CD4-positive, alpha-beta T cell treated with Interleukin-6 at 100 ng/mL for 8 hours (primary cell): ENCODE measurements around the gene SOSTDC1.

ENCODE experiments used
- DNase-seq: peaks from one replicate; pipeline ENCODE4 v3.0.0-alpha.2; 2020; ENCODE audit warnings: mixed read lengths, low spot score

The SOSTDC1 gene

DNA sequence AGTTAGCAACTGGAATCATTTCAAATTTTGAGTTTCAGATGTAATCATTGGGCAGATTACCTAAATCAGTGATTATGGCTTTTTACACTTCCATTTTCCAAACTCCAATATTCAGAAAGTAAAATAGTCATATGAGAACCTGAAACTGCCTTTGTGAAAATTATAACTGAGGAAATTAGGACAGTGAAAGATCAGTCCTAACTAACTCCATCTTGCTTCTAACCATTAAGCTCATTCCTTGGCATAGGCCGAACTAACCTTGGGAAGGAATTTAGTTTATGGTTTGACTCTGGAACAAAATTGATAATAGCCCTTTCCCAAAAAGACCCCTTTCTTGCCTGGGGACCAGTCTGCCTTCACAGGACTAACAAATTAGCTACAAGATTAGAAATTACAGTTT is 46.4 kb downstream of the SOSTDC1 start:
- no peak for DNase-seq

DNA sequence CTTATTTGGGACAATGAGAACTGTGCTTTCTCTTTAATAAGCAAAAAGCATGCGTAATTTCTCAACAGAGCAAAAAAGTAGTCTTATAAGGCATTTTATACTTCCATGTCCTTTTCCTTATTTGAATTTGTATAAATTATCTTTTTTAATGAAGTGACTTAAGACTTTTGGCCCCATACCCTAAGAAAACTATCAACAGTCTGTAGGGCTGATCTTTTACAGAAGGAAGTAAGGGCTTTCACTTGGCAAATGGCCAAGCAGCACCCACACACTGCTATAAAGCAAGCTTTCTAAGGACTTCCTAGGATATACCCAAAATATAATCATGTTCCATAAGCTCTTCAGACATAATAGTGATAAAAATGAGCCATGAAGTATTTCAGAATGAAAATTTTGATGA is 47.6 kb downstream of the SOSTDC1 start:
- DNase-seq: no peak

DNA sequence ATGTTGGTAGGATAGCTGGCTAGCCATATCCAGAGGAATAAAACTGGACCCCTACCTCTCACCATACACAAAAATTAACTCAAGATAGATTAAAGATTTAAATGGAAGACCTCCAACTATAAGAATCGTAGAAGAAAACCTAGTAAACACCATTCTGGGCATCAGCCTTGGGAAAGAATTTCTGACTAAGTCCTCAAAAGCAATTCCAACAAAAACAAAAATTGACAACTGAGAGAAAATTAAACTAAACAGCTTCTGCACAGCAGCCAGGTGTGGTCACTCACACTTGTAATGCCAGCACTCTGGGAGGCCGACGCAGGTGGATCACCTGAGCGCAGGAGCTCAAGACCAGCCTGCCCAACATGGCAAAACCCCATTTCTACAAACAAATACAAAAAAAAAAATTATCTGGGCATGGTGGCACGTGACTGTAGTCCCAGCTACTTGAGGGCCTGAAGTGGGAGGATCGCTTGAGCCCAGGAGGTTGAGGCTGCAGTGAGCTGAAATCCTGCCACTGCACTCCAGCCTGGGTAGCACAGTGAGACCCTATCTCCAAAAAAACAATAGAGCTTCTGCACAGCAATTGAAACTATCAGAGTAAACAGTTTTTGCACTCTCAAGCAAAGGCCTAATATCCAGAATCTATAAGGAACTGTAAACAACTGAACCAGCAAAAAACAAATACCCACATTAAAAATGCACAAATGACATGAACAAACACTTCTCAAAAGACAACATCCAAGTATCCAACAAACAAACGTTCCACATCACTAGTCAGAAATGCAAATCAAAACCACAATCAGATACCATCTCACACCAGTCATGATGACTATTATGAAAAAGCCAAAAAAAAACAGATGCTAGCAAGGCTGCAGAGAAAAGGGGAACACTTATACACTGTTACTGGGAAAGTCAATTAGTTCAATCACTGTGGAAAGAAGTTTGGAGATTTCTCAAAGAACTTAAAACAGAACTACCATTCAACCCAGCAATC is 49.0 kb downstream of the SOSTDC1 start:
- no peak for DNase-seq

DNA sequence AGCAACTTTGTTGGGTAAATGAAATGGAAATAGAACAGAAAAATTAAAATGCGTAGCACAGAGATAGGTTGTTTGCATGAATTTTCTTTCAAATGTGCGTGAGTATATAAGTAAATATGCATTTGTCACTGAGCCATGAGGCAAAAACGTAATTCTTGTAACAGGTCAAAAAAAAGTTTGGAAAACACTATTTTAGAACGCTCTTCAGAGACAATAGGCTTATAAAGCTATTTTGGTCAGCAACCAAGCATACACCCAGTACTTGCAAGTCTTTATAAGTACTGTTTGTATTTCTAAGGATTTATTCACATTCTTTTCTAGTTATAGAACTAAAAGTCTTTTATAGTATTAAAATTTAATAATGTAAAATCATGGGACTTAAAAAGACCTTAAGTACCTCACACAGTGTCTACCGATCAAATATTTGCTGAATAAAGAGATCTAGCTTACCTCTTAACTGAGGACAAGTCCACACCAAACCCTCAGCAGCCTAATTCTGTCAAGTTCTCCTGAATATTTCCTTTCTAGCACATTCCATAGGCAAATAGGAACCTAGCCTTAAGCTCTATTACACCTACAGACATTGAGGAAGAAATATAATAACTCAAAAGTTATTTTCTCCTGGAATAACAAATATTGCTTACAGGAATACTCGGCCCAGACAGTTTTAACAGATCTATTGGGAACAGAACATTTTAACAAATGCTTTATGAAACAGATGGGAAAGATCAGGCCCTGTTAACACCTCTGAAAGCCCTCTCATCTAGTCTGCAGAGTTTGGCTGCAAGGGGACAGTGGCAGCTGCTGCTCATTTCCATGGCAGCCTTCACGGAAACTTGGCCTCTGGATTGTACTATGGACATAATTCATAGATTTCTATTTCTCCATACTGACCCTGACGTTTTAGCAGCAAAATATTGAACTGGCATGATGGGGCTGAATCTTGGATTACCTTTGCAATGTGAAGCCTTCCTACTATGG is 53.0 kb downstream of the SOSTDC1 start:
- DNase-seq: no peak
